HG02938 (cell line): ENCODE results near the gene FEM1B.

Experiments
- ATAC-seq: cut with Tn5 transposase; IDR thresholded peaks from one replicate; pipeline ENCODE4 v1.9.1; 2021; ENCODE audit warnings: mild to moderate bottlenecking, moderate library complexity; ENCODE audit not compliant: unreplicated experiment

The FEM1B gene

GRCh38 chr15:68305420-68305871 lies 27.9 kb downstream of the FEM1B start:
- ATAC-seq, result no peak

DNA sequence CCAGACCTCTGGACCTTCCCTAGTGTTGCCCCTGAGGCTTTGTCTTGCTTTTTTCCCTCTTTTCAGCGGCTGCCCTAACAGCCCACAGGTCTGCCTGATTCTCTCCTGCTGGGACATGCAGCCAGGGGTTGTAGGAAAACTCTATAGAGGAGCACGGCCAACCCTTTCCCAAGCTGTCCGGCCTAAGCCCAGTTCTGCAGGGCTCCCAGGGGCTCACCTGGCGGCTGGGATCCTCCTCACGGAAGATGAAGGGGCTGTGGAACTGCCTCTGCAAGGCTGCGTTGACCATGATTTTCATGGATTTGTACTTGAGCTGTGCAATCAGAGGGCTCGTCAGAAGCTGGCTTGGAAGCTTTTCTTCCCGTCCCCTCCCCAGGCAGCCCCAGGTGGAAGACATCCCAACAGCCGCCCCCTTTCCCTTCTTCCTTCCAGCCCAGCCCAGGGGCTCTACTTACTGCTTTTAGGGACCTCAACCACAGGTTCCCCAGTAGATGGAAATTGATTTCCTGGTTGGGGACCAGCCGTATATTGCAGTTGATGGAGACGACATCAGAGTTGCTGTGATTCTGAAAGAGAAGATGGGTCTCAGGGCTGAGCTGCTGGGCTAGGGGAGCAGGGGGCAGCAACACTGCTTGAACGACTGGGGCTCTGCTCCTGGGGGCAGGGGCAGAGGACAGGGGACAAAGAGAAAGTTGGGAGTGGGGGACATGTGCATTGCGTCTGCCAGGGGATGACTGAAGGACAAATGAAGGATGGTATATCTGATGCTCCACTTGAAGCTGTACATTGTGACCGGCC lies 29.8 kb downstream of the FEM1B start:
- no peak for ATAC-seq

- ATAC-seq, result no peak
These were observed 31.5 kb downstream of the FEM1B start for GRCh38 chr15:68309024-68309423.

DNA sequence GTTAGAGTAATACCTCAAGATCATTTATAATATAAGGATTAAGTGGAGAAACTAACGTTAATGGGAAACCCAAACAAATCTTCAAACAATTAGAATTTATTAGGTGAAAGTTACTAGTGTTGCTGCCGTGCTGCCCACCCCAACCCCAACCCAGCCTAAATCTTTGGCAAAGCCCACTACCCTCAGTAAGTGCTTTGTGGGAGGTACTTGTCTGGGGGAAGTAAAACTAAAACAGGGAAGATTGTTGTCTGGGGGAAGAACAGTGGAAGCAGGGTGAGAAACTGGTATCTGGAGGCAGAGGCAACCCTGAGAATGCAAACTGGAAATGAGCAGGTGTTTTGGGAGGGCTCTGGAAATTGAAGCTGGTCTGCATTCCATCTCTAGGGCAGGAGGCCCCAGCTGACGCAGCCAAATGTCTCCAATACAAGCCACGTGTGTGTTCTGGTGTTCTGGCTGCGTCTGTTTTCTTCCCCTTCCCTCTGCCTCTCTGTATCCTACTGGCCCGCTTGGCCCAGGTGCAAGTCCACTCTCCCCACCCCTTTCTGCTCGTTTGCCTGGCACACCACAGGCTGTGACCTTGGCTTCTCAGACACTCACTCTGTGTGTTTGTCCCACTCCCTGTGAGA lies 32.7 kb downstream of the FEM1B start:
- ATAC-seq, result no peak

- ATAC-seq, result no peak
These were observed 33.4 kb downstream of the FEM1B start for GRCh38 chr15:68310804-68311463.

- no peak for ATAC-seq
These were observed 33.9 kb downstream of the FEM1B start for GRCh38 chr15:68311464-68311835.

- no peak for ATAC-seq
These were observed 34.5 kb downstream of the FEM1B start for GRCh38 chr15:68311859-68312557.

DNA sequence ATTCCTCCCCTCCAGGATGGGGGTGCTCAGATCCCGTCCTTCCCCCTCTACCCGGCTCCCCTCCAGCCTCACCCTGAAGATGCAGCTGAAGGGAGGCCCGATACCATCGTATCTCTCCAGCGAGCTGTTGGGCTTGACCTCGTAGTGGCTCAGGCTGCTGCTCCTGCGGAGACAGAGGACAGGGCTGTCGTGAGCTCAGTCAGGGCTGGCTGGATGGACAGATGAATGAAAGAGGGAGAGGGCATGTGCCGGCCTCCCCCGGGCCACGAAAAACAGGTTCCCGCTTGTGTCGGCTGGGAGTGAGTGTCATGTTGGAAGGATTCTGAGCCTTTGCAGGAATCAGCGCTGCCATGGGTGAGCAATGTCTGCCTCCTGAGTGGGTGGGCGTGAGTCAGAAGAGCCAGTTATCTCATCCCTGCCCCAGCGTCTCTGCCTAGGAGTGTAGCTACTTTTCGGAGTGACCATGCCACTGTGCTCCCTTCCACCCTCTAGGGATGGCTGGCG lies 35.2 kb downstream of the FEM1B start:
- no peak for ATAC-seq

- no peak for ATAC-seq
These were observed 36.2 kb downstream of the FEM1B start for GRCh38 chr15:68313501-68314410.

GRCh38 chr15:68314563-68314962 lies 37.0 kb downstream of the FEM1B start:
- no peak for ATAC-seq

DNA sequence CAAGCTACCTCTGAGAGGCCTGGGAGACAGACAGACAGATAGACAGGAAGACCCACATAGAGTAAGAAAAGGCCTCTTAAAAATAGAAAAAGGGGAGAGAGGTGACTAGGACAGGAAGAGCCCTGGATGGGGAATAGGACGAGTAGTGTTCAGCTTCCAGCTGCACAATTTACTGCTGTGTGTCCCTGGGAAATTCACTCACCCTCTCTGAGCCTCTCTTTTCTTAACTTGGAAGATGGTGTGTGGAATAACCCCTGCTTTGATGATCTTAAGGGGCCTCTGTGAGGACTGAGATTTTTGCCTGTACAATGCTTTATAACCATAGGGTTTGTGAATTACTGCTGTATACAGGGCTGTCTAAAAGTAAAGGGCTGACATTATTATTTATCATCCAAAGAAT lies 37.5 kb downstream of the FEM1B start:
- ATAC-seq, result no peak

- ATAC-seq, result no peak
These were observed 38.0 kb downstream of the FEM1B start for GRCh38 chr15:68315495-68316031.

GRCh38 chr15:68316061-68316804 lies 38.7 kb downstream of the FEM1B start:
- ATAC-seq, result no peak

- ATAC-seq, result no peak
These were observed 39.9 kb downstream of the FEM1B start for GRCh38 chr15:68317281-68318007.

GRCh38 chr15:68318008-68318835 lies 40.7 kb downstream of the FEM1B start:
- no peak for ATAC-seq

GRCh38 chr15:68318931-68319909 lies 41.7 kb downstream of the FEM1B start:
- no peak for ATAC-seq
